ENCODE measurements around the gene AQP1.

AQP1 gene

DNA sequence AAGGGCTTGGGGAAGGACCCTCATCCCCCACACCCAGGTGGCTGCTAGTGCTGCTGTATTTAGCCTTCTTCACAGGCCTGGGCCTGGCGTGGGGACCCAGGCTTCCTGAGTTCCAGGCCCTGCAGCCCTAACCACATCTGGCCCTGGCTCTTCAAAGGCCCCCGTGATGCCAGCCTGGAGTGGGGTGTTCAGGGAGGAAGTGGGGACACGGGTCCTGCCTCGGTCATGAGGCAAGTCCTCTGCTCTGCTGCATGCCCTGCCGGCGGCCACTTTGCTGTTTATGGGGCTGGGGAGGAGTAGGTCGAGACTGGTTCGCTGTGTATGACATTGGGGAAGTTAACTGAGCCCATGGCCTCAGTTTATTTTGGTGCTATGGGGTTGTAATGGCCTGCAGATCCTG is 8.5 kb upstream of the AQP1 start:
- Histone ChIP-seq H3K27ac (ENCODE audit: low read depth, low read length) (no peak overlapping the region), H3K9me3 (ENCODE audit: control insufficient read depth in 5 of 5, low read length in 5 of 5) (no peaks in the 10 kb centered on the region), H3K36me3 (ENCODE audit: control insufficient read depth in 5 of 5, insufficient read depth in 5 of 5, low read length in 5 of 5) (no peaks in the 10 kb centered on the region), H3K4me3 (ENCODE audit: low read depth in 1 of 5, low read length in 5 of 5) (no peak overlapping the region), H3K4me1 (ENCODE audit: control insufficient read depth in 5 of 5, insufficient read depth in 5 of 5, low read length in 5 of 5) (peaks cover 18 to 75% (median 63%) of the 10 kb centered on the region in 5 donors), H3K27me3 (ENCODE audit: control insufficient read depth in 5 of 5, insufficient read depth in 4 of 5, low read length in 5 of 5) (no peaks in the 10 kb centered on the region), H3K9ac (ENCODE audit: low read length in 5 of 5) (no peak overlapping the region)

DNA sequence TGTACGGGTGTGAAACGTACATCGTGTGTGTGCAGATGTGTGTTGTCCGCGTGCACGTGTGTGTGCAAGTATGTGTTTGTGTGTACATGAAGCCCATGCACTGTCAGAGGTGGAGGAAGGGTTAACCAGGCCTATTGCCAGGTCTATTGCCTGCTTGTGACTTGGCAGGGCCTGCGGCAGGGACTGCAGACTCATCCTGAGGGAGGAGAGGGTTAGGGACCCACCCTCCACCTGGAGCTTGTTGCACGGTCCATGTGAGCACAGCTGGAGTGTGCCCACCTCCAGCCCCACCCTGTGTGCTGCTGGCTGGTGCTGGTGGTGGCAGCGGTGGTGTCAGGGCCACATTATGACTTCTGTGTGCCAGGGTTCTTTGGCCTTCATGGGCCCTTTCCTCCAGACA is 7.1 kb upstream of the AQP1 start:
- H3K36me3 ChIP-seq (ENCODE audit: control insufficient read depth in 5 of 5, insufficient read depth in 5 of 5, low read length in 5 of 5) = no peaks in the 10 kb centered on the region
- H3K9ac ChIP-seq (ENCODE audit: low read length in 5 of 5) = no peak overlapping the region
- peaks cover 14 to 73% (median 62%) of the 10 kb centered on the region in 5 donors for H3K4me1 ChIP-seq (ENCODE audit: control insufficient read depth in 5 of 5, insufficient read depth in 5 of 5, low read length in 5 of 5)
- H3K4me3 ChIP-seq (ENCODE audit: low read depth in 1 of 5, low read length in 5 of 5) = no peak overlapping the region
- H3K27ac ChIP-seq (ENCODE audit: low read depth, low read length) = peak overlapping the region; percentile 38
- no peaks in the 10 kb centered on the region for H3K27me3 ChIP-seq (ENCODE audit: control insufficient read depth in 5 of 5, insufficient read depth in 4 of 5, low read length in 5 of 5)
- no peaks in the 10 kb centered on the region for H3K9me3 ChIP-seq (ENCODE audit: control insufficient read depth in 5 of 5, low read length in 5 of 5)

DNA sequence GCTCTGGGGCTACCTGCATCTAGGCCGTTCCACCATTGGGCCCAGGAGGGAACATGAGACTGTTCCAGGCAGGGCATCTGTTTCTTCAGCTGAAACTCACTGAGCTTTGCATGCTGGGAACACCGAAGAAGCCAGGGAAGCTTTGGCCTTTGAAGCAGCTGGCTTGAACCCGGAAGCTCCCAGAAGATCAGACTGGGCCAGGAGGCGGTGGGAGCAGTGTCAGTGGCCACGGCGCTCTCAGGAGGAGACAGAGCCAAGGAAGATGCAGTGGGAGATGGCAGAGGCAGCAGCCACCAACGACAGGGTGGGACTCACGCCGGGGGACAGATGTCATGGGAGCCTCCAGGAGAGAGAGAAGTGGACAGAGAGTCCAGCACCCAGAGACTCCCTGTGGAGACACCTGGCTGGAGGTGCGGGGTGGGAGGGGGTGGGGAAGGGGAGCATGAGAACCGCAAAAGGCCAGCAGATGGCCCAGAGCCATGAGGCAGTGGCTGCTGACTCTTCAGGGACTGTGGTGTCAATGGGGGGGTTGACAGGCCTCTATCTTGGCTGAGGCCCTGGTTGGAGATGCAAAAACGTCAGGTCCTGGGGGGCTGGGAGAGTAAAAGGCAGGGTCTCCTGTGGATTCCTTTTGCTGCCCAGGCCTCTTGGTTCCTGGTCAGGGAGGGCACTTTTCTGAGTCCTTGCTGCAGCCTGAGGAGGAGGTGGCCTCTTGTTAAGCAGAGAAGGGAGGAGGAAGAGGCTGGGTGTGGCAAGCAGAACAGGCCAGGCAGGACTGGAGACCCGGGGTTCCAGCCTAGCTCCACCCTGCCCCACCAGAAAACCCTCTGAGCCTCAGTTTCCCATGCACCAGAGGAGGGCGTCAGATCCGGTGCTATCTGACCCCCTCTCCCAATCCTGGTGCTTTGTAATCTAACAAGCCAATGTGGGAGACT is 6.3 kb upstream of the AQP1 start:
- peak overlapping the region; percentile 38 for H3K27ac ChIP-seq (ENCODE audit: low read depth, low read length)
- peaks cover 12 to 73% (median 62%) of the 10 kb centered on the region in 5 donors for H3K4me1 ChIP-seq (ENCODE audit: control insufficient read depth in 5 of 5, insufficient read depth in 5 of 5, low read length in 5 of 5)
- peak overlapping the region in 3 of 5 donors; percentile 6 to 18 (median 9) for H3K4me3 ChIP-seq (ENCODE audit: low read depth in 1 of 5, low read length in 5 of 5)
- H3K9ac ChIP-seq (ENCODE audit: low read length in 5 of 5) = peak overlapping the region in 1 of 5 donors; percentile 52
- no peaks in the 10 kb centered on the region for H3K9me3 ChIP-seq (ENCODE audit: control insufficient read depth in 5 of 5, low read length in 5 of 5)
- no peaks in the 10 kb centered on the region for H3K27me3 ChIP-seq (ENCODE audit: control insufficient read depth in 5 of 5, insufficient read depth in 4 of 5, low read length in 5 of 5)
- H3K36me3 ChIP-seq (ENCODE audit: control insufficient read depth in 5 of 5, insufficient read depth in 5 of 5, low read length in 5 of 5) = no peaks in the 10 kb centered on the region

DNA sequence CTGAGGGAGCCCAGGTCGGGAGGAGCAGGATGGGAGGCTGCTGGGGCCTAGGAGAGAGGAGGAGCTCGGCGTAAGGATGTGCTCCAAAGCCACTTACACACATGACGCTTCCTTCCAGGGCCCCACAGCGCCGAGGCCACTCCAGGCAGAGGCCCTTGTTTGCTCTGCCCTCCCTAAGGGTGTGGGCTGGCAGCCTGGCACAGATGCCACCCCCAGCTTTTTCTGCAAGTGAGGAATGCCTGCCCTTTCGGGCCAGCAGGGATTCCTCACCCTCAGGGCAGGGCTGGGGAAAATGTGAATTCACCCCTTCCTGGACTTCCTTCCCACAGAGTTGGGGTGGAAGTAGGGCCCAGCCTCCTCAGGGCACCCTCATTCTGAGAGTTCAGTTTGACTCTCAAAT is 5.6 kb upstream of the AQP1 start:
- Histone ChIP-seq H3K27ac (ENCODE audit: low read depth, low read length) (peak overlapping the region; percentile 38), H3K9ac (ENCODE audit: low read length in 5 of 5) (peak overlapping the region in 1 of 5 donors; percentile 52), H3K4me1 (ENCODE audit: control insufficient read depth in 5 of 5, insufficient read depth in 5 of 5, low read length in 5 of 5) (peaks cover 12 to 73% (median 65%) of the 10 kb centered on the region in 5 donors), H3K36me3 (ENCODE audit: control insufficient read depth in 5 of 5, insufficient read depth in 5 of 5, low read length in 5 of 5) (no peaks in the 10 kb centered on the region), H3K4me3 (ENCODE audit: low read depth in 1 of 5, low read length in 5 of 5) (peak overlapping the region in 2 of 5 donors; percentile 9 to 18), H3K9me3 (ENCODE audit: control insufficient read depth in 5 of 5, low read length in 5 of 5) (no peaks in the 10 kb centered on the region), H3K27me3 (ENCODE audit: control insufficient read depth in 5 of 5, insufficient read depth in 4 of 5, low read length in 5 of 5) (no peaks in the 10 kb centered on the region)

DNA sequence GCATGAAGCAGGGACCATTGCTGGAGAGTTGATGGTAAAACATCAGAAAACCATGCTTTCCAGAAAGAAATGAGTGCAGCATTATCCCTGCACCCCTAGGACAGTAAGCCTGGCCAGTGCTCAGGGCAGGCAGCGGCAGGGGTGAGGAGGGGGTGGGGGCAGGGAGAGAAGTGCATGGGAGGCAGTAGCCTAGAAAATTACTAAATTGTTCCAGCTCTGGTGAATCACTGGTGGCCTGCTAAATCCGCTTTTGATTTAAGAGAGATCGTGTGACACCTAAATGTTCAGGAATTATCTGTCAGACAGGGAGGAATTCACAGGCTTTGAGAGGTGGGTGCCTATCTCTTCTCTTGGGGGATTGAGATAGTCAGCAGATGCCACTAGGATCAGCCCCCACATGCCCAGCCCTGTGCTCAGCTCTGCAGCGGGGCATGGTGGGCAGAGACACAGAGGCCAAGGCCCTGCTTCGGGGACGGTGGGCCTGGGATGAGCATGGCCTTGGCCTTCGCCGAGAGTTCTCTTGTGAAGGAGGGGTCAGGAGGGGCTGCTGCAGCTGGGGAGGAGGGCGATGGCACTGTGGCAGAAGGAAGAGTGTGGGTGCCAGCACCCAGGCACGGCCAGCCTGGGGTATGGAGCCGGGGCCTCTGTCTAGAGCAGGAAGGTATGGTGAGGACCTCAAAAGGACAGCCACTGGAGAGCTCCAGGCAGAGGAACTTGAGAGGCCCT is 5.0 kb upstream of the AQP1 start:
- peak overlapping the region; percentile 80 for H3K27ac ChIP-seq (ENCODE audit: low read depth, low read length)

DNA sequence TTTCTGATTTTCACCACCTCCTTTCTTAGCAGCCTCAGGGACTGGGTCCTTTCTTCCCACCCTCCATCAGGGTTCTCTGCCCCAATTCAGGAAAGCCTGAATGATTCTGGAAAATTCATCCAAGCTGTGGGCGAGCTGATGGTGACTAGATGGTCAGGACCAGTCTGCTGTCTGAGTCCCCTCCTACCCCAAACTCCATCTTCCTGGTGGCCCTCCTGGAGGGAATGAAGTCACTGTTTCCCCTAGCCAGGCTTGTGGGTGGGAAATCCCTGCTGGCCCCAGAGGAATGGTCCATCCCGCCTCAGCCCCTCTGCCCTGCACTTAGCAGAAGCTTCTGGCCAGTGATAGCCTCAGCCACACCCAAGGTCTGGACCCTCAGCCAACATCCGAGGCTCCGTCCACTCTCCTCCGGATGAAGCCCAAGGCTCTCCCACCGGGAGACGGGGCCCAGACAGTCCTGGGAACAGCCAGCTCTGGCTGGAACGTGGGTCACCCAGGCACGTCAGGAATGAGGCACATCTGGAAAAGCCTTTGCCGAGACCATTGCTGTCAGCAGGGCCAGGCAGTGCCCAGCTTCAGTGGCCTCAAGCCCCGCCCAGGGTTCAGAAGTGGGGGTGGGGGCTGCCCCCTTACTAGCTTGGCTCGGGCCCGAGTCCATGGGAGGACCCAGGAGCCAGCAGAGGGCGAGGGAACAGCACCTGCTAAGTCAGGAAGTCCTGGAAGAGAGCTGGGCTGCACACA is 4.0 kb upstream of the AQP1 start:
- Histone ChIP-seq H3K9ac (ENCODE audit: low read length in 5 of 5) (peak overlapping the region in 2 of 5 donors; percentile 16 to 35), H3K4me3 (ENCODE audit: low read depth in 1 of 5, low read length in 5 of 5) (no peak overlapping the region), H3K27me3 (ENCODE audit: control insufficient read depth in 5 of 5, insufficient read depth in 4 of 5, low read length in 5 of 5) (no peaks in the 10 kb centered on the region), H3K4me1 (ENCODE audit: control insufficient read depth in 5 of 5, insufficient read depth in 5 of 5, low read length in 5 of 5) (peaks cover 14 to 84% (median 81%) of the 10 kb centered on the region in 5 donors), H3K27ac (ENCODE audit: low read depth, low read length) (peak overlapping the region; percentile 80), H3K36me3 (ENCODE audit: control insufficient read depth in 5 of 5, insufficient read depth in 5 of 5, low read length in 5 of 5) (no peaks in the 10 kb centered on the region), H3K9me3 (ENCODE audit: control insufficient read depth in 5 of 5, low read length in 5 of 5) (no peaks in the 10 kb centered on the region)

More for the DNA sequence above, 5.0 kb upstream of the AQP1 start:
- Histone ChIP-seq H3K4me3 (ENCODE audit: low read depth in 1 of 5, low read length in 5 of 5) (peak overlapping the region in 1 of 5 donors; percentile 9), H3K9ac (ENCODE audit: low read length in 5 of 5) (peak overlapping the region in 4 of 5 donors; percentile 16 to 52 (median 38)), H3K36me3 (ENCODE audit: control insufficient read depth in 5 of 5, insufficient read depth in 5 of 5, low read length in 5 of 5) (no peaks in the 10 kb centered on the region), H3K4me1 (ENCODE audit: control insufficient read depth in 5 of 5, insufficient read depth in 5 of 5, low read length in 5 of 5) (peaks cover 12 to 75% (median 72%) of the 10 kb centered on the region in 5 donors), H3K9me3 (ENCODE audit: control insufficient read depth in 5 of 5, low read length in 5 of 5) (no peaks in the 10 kb centered on the region), H3K27me3 (ENCODE audit: control insufficient read depth in 5 of 5, insufficient read depth in 4 of 5, low read length in 5 of 5) (no peaks in the 10 kb centered on the region)

DNA sequence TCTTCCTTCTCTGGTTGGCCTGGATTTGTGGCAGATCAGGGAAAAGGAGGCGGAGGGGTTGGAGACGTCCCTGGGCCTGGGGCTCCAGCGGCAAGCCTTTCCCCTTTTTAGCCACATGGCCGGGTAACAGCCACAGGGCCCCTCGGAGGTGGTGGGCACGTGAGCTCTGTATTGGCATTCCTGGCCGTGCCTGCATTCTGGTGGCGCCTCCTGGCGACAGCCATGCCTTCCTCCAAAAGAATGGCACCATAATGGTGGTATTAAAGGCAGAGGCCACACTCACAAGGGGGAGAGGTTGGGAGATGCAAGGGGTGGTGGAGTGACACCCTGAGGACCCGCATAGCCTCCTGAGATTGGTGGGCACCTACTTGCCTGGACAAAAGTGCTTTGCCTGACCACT is 3.0 kb upstream of the AQP1 start:
- no peaks in the 10 kb centered on the region for H3K9me3 ChIP-seq (ENCODE audit: control insufficient read depth in 5 of 5, low read length in 5 of 5)
- H3K4me3 ChIP-seq (ENCODE audit: low read depth in 1 of 5, low read length in 5 of 5) = no peak overlapping the region
- peaks cover 17 to 92% (median 89%) of the 10 kb centered on the region in 5 donors for H3K4me1 ChIP-seq (ENCODE audit: control insufficient read depth in 5 of 5, insufficient read depth in 5 of 5, low read length in 5 of 5)
- no peaks in the 10 kb centered on the region for H3K27me3 ChIP-seq (ENCODE audit: control insufficient read depth in 5 of 5, insufficient read depth in 4 of 5, low read length in 5 of 5)
- H3K36me3 ChIP-seq (ENCODE audit: control insufficient read depth in 5 of 5, insufficient read depth in 5 of 5, low read length in 5 of 5) = no peaks in the 10 kb centered on the region
- no peak overlapping the region for H3K9ac ChIP-seq (ENCODE audit: low read length in 5 of 5)
- H3K27ac ChIP-seq (ENCODE audit: low read depth, low read length) = peak overlapping the region; percentile 80

DNA sequence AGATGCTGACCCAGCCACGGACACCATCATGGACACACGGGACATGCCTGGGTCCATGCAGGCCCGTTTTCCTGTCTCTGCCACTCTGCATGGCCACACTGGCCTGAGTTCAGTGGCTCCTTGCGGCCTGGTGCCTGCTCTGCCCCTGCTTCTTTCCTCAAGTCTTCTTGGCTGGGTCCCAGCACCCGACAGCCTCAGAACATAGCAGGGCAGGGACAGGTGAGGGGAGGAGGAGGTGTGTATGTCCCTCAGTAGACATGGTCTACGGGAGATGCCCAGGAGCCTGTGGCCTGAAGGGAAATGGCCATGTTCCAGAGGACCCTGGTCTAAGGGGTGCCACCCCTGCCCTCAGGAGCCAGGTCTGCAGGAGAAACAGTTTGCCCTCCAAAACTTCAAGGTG is 2.2 kb upstream of the AQP1 start:
- Histone ChIP-seq H3K36me3 (ENCODE audit: control insufficient read depth in 5 of 5, insufficient read depth in 5 of 5, low read length in 5 of 5) (no peaks in the 10 kb centered on the region), H3K4me1 (ENCODE audit: control insufficient read depth in 5 of 5, insufficient read depth in 5 of 5, low read length in 5 of 5) (peaks cover 17 to 96% (median 89%) of the 10 kb centered on the region in 5 donors), H3K4me3 (ENCODE audit: low read depth in 1 of 5, low read length in 5 of 5) (no peak overlapping the region), H3K27ac (ENCODE audit: low read depth, low read length) (peak overlapping the region; percentile 80), H3K9ac (ENCODE audit: low read length in 5 of 5) (no peak overlapping the region), H3K27me3 (ENCODE audit: control insufficient read depth in 5 of 5, insufficient read depth in 4 of 5, low read length in 5 of 5) (no peaks in the 10 kb centered on the region), H3K9me3 (ENCODE audit: control insufficient read depth in 5 of 5, low read length in 5 of 5) (no peaks in the 10 kb centered on the region)

DNA sequence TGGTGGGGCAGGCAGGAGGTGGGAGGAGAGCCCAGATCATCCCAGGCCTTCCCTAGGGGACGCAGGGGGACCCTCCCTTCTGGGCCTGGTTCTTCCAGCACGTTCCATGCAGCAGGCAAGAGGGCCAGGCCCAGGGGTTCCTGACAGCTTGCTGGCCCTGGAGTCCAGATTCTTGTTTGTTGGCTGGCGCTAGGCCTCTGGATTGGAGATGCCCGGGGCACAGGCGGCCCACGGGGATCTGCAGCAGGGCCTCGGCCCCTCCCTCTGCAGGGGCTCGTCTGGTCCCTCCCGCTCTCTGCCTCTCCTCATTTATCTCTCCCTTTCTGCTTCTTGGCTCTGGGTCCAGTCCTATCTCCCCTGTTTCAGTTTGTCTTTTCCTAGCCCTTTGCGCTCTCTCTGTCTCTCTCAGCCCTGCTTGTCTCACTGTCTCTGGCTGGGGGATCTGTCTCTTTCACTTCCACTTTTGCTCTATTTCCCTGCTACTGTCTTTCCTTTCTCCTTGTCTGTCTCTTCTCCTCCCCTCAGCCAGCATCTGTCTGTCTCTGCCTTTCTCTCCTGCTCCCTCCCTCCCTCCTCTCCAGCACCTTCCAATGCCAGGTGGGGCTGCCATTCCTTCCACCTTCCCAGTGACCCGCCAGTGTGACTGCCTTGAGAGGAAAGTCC is 1.1 kb upstream of the AQP1 start:
- Histone ChIP-seq H3K9me3 (ENCODE audit: control insufficient read depth in 5 of 5, low read length in 5 of 5) (no peaks in the 10 kb centered on the region), H3K27ac (ENCODE audit: low read depth, low read length) (peak overlapping the region; percentile 80), H3K36me3 (ENCODE audit: control insufficient read depth in 5 of 5, insufficient read depth in 5 of 5, low read length in 5 of 5) (no peaks in the 10 kb centered on the region), H3K4me3 (ENCODE audit: low read depth in 1 of 5, low read length in 5 of 5) (peak overlapping the region in 1 of 5 donors; percentile 77), H3K27me3 (ENCODE audit: control insufficient read depth in 5 of 5, insufficient read depth in 4 of 5, low read length in 5 of 5) (no peaks in the 10 kb centered on the region), H3K4me1 (ENCODE audit: control insufficient read depth in 5 of 5, insufficient read depth in 5 of 5, low read length in 5 of 5) (peaks cover 17 to 97% (median 89%) of the 10 kb centered on the region in 5 donors), H3K9ac (ENCODE audit: low read length in 5 of 5) (peak overlapping the region in 2 of 5 donors; percentile 28 to 43)
